Measurements from ENCODE around the gene LIPK. TPM values are rescaled to one million over a fixed set of nuclear protein-coding genes. Genes with fewer than 3 reads are reported as not detected.

The LIPK gene
- total and polyA plus RNA-seq, 9 of the 15 experiments (the other 6 are each of a cell fraction or from before 2014, with no cell fraction given) = not detected

GRCh38 chr10:88745633-88746032 lies 39.6 kb downstream of the LIPK start:
- Histone ChIP-seq H3K9ac (ENCODE audit: insufficient read depth in 1 of 2, low read depth in 2 of 2, low read length in 2 of 2) (no peak overlapping the region), H3K9me3 (replicated peaks; ENCODE audit: control insufficient read depth, insufficient read depth, low read depth, low read length) (no peaks in the 10 kb centered on the region; the same call in 1 of the 2 replicates), H3K79me2 (ENCODE audit: control insufficient read depth, insufficient read depth, low read length) (no peaks in the 10 kb centered on the region), H3K9me1 (ENCODE audit: control insufficient read depth, insufficient read depth, low read length) (no peaks in the 10 kb centered on the region), H3K36me3 (ENCODE audit: control insufficient read depth, insufficient read depth, low read length) (no peaks in the 10 kb centered on the region), H3K27me3 (ENCODE audit: control insufficient read depth in 2 of 2, insufficient read depth in 2 of 2, low read length in 2 of 2) (no peaks in the 10 kb centered on the region), H3K4me2 (ENCODE audit: insufficient read depth, low read length) (no peak overlapping the region), H3K4me3 (no peak overlapping the region), H4K20me1 (replicated peaks; ENCODE audit: control insufficient read depth, insufficient read depth, low read length) (no peaks in the 10 kb centered on the region), H2AFZ (ENCODE audit: low read depth, low read length) (no peak overlapping the region), H3K4me1 (replicated peaks in 1 of 2; ENCODE audit: control insufficient read depth in 2 of 2, insufficient read depth in 2 of 2, low read length in 2 of 2) (no peaks in the 10 kb centered on the region), H3K27ac (ENCODE audit: extremely low read depth, low read depth, low read length) (no peak overlapping the region)
- intact Hi-C loops (cut with micrococcal nuclease) (no loop called here), in situ Hi-C loops (cut with MboI) (no loop called here)
- ATAC-seq (no peak), DNase-seq (ENCODE audit: extremely low read depth in 1 of 4, low spot score in 3 of 4) (no peak), FAIRE-seq (no peak)
- ChIA-PET POLR2A (no interaction called here), CTCF (ENCODE audit: low intra/inter-chr PET ratio) (no interaction called here)
- WGBS (ENCODE audit: insufficient coverage, low coverage, missing lambda C conversion rate) = 0% methylated on average over 1 of the region's 1 CpG
- BruUV-seq (replicated peaks) = no TSS peak
- TF ChIP-seq CTCFL (IDR thresholded peaks at IDR 0.05; ENCODE audit: borderline replicate concordance, insufficient read depth, low read depth, low read length, poor library complexity, severe bottlenecking) (no peak), STAT5B (CRISPR knock-in tag; IDR thresholded peaks at IDR 0.05) (no peak), TSC22D4 (tag; IDR thresholded peaks at IDR 0.05) (no peak), CCAR2 (IDR thresholded peaks at IDR 0.05; ENCODE audit: low read depth, low read length) (no peak)

- H4K20me1 ChIP-seq (replicated peaks; ENCODE audit: control insufficient read depth, insufficient read depth, low read length) = no peaks in the 10 kb centered on the region
- H3K4me3 ChIP-seq = no peak overlapping the region
- H2AFZ ChIP-seq (ENCODE audit: low read depth, low read length) = no peak overlapping the region
- no peaks in the 10 kb centered on the region for H3K9me3 ChIP-seq (replicated peaks; ENCODE audit: control insufficient read depth, insufficient read depth, low read depth, low read length)
- ChIA-PET POLR2A (no interaction called here), CTCF (ENCODE audit: low intra/inter-chr PET ratio) (no interaction called here)
- intact Hi-C loops (cut with micrococcal nuclease) = no loop called here
- no peak overlapping the region for H3K4me2 ChIP-seq (ENCODE audit: insufficient read depth, low read length)
- ATAC-seq = no peak
- no peaks in the 10 kb centered on the region for H3K36me3 ChIP-seq (ENCODE audit: control insufficient read depth, insufficient read depth, low read length)
- H3K9ac ChIP-seq (ENCODE audit: insufficient read depth in 1 of 2, low read depth in 2 of 2, low read length in 2 of 2) = no peak overlapping the region
- in situ Hi-C loops (cut with MboI) = no loop called here
- no peaks in the 10 kb centered on the region for H3K9me1 ChIP-seq (ENCODE audit: control insufficient read depth, insufficient read depth, low read length)
- H3K27ac ChIP-seq (ENCODE audit: extremely low read depth, low read depth, low read length) = no peak overlapping the region
- no peak for DNase-seq (ENCODE audit: extremely low read depth in 1 of 4, low spot score in 3 of 4)
- no TSS peak for BruUV-seq (replicated peaks)
- no peaks in the 10 kb centered on the region for H3K27me3 ChIP-seq (ENCODE audit: control insufficient read depth in 2 of 2, insufficient read depth in 2 of 2, low read length in 2 of 2)
- FAIRE-seq = no peak
- H3K79me2 ChIP-seq (ENCODE audit: control insufficient read depth, insufficient read depth, low read length) = no peaks in the 10 kb centered on the region
- no peaks in the 10 kb centered on the region for H3K4me1 ChIP-seq (replicated peaks in 1 of 2; ENCODE audit: control insufficient read depth in 2 of 2, insufficient read depth in 2 of 2, low read length in 2 of 2)
- no peak for TF ChIP-seq SLC30A9 (CRISPR knock-in tag; IDR thresholded peaks at IDR 0.05)
- no peak for TF ChIP-seq PHF8 (IDR thresholded peaks at IDR 0.05; ENCODE audit: borderline replicate concordance, low read length)
- TF ChIP-seq CHD1 (IDR thresholded peaks at IDR 0.05; ENCODE audit: low read length) = no peak
- no peak for TF ChIP-seq FIP1L1 (IDR thresholded peaks at IDR 0.05; ENCODE audit: low read depth, low read length, poor library complexity, severe bottlenecking)
- no peak for TF ChIP-seq LEF1 (IDR thresholded peaks at IDR 0.05)
- no peak for TF ChIP-seq ELK3 (CRISPR knock-in tag; IDR thresholded peaks at IDR 0.05)
- no peak for TF ChIP-seq SRF (CRISPR knock-in tag; IDR thresholded peaks at IDR 0.05)
- no peak for TF ChIP-seq SPI1 (IDR thresholded peaks at IDR 0.05; ENCODE audit: borderline replicate concordance, low read depth, low read length)
- no peak for TF ChIP-seq ARID2 (IDR thresholded peaks at IDR 0.05)
- no peak for TF ChIP-seq ZSCAN32 (CRISPR knock-in tag; IDR thresholded peaks at IDR 0.05)
- no peak for TF ChIP-seq ELF4 (CRISPR knock-in tag; IDR thresholded peaks at IDR 0.05)
- TF ChIP-seq JUNB (CRISPR knock-in tag; conservative IDR thresholded peaks at IDR 0.05) = no peak
Observed at GRCh38 chr10:88754287-88754686, 48.2 kb downstream of the LIPK start.

Measured in K562 (cell line).